NCI-H2227 (cell line): ENCODE results near the gene MS4A10.

Experiments used
- DNase-seq: peaks from one replicate; lab custom pipeline; 2025; ENCODE audit not compliant: unreplicated experiment; lab: John Stamatoyannopoulos, UW

Gene MS4A10

GRCh38 chr11:60786811-60787567 lies 1.9 kb downstream of the MS4A10 start:
- DNase-seq: no peak

- DNase-seq: no peak
Measured at GRCh38 chr11:60788401-60789125, 3.4 kb downstream of the MS4A10 start.

GRCh38 chr11:60790726-60791125 lies 5.6 kb downstream of the MS4A10 start:
- DNase-seq: no peak

DNA sequence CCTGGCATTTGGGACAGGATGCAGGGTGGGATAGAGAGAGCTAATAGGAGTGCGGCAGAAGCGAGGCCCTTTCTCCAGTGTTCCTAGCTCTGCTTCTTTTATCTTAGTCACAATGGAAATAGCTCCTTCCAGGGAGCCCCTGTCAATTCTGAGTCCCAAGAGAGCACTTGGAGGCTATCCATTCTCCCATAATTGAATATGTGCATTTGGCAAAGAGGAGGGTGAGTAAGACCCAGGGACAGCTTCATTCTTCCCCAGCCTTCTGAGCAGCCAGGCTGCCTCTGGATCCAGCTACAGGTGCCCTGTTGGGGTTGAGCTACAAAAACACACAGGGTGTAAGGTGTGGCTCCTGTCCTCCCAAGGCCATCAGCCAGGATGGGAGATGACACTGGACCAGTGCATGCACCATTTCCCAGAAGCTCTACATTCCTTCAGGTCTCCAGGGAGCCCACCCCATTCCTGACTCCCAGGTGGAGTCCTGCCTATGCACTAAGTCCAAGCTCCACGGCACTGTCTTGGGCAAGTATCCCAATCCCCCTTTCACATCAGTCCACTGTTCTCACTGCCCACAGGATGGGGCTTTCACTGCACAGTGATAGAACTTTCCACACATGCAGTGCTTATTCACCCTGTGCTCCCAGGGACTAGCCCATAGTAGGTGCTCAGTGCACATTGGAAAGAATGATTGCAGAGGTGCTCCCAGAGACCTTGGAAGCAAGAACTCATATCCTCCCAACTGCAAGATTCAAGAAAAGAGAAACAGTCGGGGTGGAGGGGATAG lies 6.2 kb downstream of the MS4A10 start:
- DNase-seq: no peak

GRCh38 chr11:60792521-60792920 lies 7.4 kb downstream of the MS4A10 start:
- no peak for DNase-seq

GRCh38 chr11:60795291-60795690 lies 10.2 kb downstream of the MS4A10 start:
- no peak for DNase-seq

GRCh38 chr11:60797846-60798630 lies 12.9 kb downstream of the MS4A10 start:
- DNase-seq: no peak

- DNase-seq: no peak
Measured at GRCh38 chr11:60798631-60799030, 13.5 kb downstream of the MS4A10 start.

GRCh38 chr11:60801194-60801593 lies 16.1 kb downstream of the MS4A10 start:
- DNase-seq: no peak

DNA sequence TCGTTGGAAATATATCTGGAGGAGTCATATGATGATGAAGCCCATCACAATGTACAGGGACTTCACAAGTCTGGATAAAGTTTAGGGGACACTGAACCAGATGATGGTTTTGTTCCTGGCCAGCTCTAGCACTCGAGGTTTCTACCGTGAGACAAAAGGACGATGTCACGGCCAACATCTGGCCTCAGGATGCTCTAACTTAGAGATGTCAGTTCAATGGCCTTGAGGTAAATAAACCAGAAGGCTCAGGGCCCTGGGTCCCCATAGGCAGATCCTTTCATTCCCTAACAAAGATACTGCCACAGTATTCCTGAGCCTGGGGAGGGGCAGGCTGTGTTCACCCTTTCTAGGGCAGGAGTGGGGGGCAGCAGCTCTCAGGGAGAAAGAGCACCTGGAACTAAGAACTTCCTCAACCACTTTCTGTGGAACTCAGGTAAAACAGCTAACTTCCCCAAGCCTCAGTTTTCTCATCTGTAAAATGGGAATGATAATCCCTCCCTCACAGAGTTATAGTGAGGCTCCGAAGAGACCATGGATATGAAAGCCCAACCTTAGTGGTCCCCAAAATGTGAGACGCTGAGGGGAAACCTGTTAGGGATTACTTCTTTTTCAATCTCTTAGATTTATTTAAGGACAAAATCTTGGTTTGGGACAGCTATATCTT lies 18.3 kb downstream of the MS4A10 start:
- DNase-seq: no peak

DNA sequence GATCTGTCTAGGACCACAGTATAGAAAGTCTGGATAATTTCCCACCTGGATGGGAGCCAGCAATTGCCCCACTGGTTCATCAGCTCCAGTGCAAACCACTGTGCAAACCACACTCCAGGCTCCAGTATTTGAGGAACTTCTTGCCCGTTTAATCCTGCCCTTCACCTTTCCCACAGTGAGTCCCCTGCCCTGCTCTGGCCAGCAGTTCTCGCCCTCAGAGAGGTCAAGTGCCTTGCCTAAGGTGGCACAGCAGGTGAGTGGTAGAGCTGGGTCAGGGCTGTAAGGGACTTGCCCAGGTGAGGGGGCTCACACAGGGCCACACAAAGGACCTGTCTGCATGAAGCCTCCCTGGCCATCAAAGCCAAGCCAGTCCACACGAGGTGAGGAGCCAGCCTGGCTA lies 24.1 kb downstream of the MS4A10 start:
- no peak for DNase-seq

GRCh38 chr11:60809691-60810090 lies 24.6 kb downstream of the MS4A10 start:
- DNase-seq: no peak

- DNase-seq: no peak
Measured at GRCh38 chr11:60810151-60810550, 25.0 kb downstream of the MS4A10 start.

- DNase-seq: no peak
Measured at GRCh38 chr11:60810569-60810968, 25.4 kb downstream of the MS4A10 start.

GRCh38 chr11:60813324-60813723 lies 28.2 kb downstream of the MS4A10 start:
- DNase-seq: no peak

DNA sequence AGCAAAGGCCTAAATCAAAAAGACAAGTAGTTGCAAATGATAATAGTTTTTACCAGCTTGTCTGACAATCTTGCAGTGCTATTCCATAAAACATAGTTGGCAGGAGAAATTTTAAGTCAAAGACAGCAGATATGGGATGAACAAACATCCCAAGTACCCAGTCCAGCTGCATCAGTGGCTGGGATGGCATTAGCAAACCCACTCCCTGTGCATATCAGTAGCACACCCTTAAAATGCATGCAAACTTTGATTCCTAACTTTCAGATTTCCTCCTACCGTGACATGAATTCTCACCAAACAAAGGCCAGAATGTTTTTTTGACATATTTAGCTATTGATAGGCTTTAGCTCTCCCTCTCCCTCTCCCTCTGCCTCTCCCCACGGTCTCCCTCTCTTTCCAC lies 29.0 kb downstream of the MS4A10 start:
- DNase-seq: no peak

DNA sequence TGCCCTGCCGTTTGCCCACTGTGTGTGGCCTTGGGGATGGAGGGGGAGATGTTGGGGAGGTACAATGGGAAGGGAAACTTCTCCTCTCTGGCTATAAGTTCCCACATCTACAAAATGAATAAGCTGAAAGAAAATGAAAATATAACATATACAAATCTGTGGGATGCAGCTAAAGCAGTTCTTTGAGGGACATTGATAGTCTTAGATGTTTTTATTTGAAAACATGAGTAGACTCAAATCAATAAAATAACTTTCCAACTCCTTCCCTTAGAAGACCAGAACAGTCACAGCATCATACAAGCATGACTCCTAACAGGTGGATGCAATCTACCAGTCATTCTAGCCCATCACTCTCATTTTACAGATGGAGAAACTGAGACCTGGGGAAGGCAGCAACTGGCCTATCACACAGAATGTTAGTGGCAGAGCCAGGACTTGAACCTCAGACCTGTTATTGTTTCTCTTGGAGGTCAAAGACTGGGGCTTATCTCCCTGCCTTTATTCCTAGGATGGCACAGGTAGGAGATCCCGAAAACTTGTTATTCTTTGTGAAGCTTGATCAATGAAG lies 31.5 kb downstream of the MS4A10 start:
- DNase-seq: no peak

DNA sequence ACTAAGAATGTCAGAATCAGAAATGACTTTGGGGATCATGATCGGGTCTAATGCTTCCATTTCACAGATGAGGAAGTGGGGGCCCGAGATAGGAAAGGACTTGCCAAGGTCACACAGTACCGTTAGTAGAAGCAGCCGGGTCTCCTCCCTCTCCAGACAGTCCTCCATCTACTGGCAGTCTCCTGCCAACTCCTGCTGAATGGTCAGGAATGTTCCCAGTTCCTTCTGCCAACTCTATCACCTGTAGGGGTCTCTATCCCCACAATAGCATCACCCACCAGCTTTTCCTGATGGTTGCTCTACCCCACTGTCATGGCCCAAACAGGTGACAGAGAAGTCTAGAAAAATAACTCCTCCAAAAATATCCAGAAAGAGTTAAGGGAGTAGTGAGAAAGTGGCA lies 32.9 kb downstream of the MS4A10 start:
- no peak for DNase-seq

- DNase-seq: no peak
Measured at GRCh38 chr11:60821827-60822599, 36.9 kb downstream of the MS4A10 start.
